Testis (tissue), 2 donors: ENCODE data around the gene CFAP58.

Source experiments
- CTCF ChIP-seq, 3 experiments: fragments of 450-650 bp in 2 of 3; fragments of 200-600 bp in 1 of 3; sonication (generic) in 1 of 3; IDR thresholded peaks; one replicate each; pipeline ENCODE4 v1.5.1; 2016 to 2019; ENCODE audit warnings: antibody characterized with exemption in 3 of 3, mild to moderate bottlenecking in 2 of 3, moderate library complexity in 1 of 3
- POLR2A ChIP-seq: fragments of 450-650 bp; IDR thresholded peaks from one replicate; pipeline ENCODE4 v1.6.1; 2017; ENCODE audit warnings: antibody characterized with exemption, mild to moderate bottlenecking, moderate library complexity

GRCh38 chr10:104316321-104317099 is 37.1 kb upstream of the CFAP58 start:
- TF ChIP-seq CTCF (IDR thresholded peaks at IDR 0.05) = no peak
- TF ChIP-seq POLR2A = no peak
